CD4-positive, alpha-beta T cell treated with Interferon alpha-2 for 1 hour (primary cell): ENCODE results near the gene NOS3.

Experiments used
- DNase-seq, 2 donors: peaks; one replicate each; pipeline ENCODE4 v3.0.0-alpha.2; 2020 to 2022

NOS3 gene

GRCh38 chr7:150965273-150965830, 25.5 kb upstream of the NOS3 start:
- no peak for DNase-seq

GRCh38 chr7:150966002-150966401, 24.8 kb upstream of the NOS3 start:
- no peak for DNase-seq

- DNase-seq = no peak
Measured at GRCh38 chr7:150967349-150967748, 23.5 kb upstream of the NOS3 start.

- no peak for DNase-seq
Measured at GRCh38 chr7:150968056-150968733, 22.6 kb upstream of the NOS3 start.

- no peak for DNase-seq
Measured at GRCh38 chr7:150968734-150969372, 22.0 kb upstream of the NOS3 start.

GRCh38 chr7:150969475-150969874, 21.3 kb upstream of the NOS3 start:
- no peak for DNase-seq

GRCh38 chr7:150970424-150970823, 20.4 kb upstream of the NOS3 start:
- DNase-seq = no peak

GRCh38 chr7:150971242-150972022, 19.4 kb upstream of the NOS3 start:
- no peak for DNase-seq

GRCh38 chr7:150972023-150972468, 18.8 kb upstream of the NOS3 start:
- no peak for DNase-seq

GRCh38 chr7:150972741-150973140, 18.1 kb upstream of the NOS3 start:
- no peak for DNase-seq

- DNase-seq = peak; percentile 18 to 46
Measured at GRCh38 chr7:150973571-150974451, 17.0 kb upstream of the NOS3 start.

GRCh38 chr7:150974468-150975391, 16.1 kb upstream of the NOS3 start:
- peak; percentile 80 to 91 for DNase-seq

- no peak for DNase-seq
Measured at GRCh38 chr7:150975536-150976319, 15.1 kb upstream of the NOS3 start.

GRCh38 chr7:150976529-150977381, 14.1 kb upstream of the NOS3 start:
- no peak for DNase-seq

GRCh38 chr7:150977382-150978125, 13.3 kb upstream of the NOS3 start:
- no peak for DNase-seq

GRCh38 chr7:150978126-150978789, 12.6 kb upstream of the NOS3 start, which contains the start of gene KCNH2:
Gene KCNH2, minus strand, starts transcription at chr7:150978321. Its CDS starts 408 bp downstream, at chr7:150977913.
- peak; percentile 16 to 55 for DNase-seq

- DNase-seq = no peak
Measured at GRCh38 chr7:150979713-150980390, 11.0 kb upstream of the NOS3 start.
